Ishikawa (cell line): ENCODE measurements around the gene HHIPL1.

Source experiments
- CEBPB ChIP-seq: IDR thresholded peaks from 2 replicates; pipeline ENCODE4 v1.6.1; 2012
- CREB1 ChIP-seq: IDR thresholded peaks from 2 replicates; pipeline ENCODE4 v1.6.1; 2012; ENCODE audit warnings: low read depth
- EGR1 ChIP-seq: IDR thresholded peaks from 2 replicates; pipeline ENCODE4 v1.6.1; 2012
- EP300 ChIP-seq: IDR thresholded peaks from 2 replicates; pipeline ENCODE4 v1.6.1; 2012; ENCODE audit warnings: borderline replicate concordance
- FOXM1 ChIP-seq: IDR thresholded peaks from 2 replicates; pipeline ENCODE4 v1.6.1; 2012; ENCODE audit warnings: low read depth, borderline replicate concordance
- NFIC ChIP-seq: IDR thresholded peaks from 2 replicates; pipeline ENCODE4 v1.6.1; 2012
- RAD21 ChIP-seq: IDR thresholded peaks from 2 replicates; pipeline ENCODE4 v1.6.1; 2012; ENCODE audit warnings: low read depth
- REST ChIP-seq: IDR thresholded peaks from 2 replicates; pipeline ENCODE4 v1.6.1; 2012; ENCODE audit warnings: low read depth, mild to moderate bottlenecking
- TAF1 ChIP-seq: IDR thresholded peaks from 2 replicates; pipeline ENCODE4 v1.6.1; 2012; ENCODE audit warnings: low read depth, mild to moderate bottlenecking
- TCF12 ChIP-seq: IDR thresholded peaks from 2 replicates; pipeline ENCODE4 v1.6.1; 2012; ENCODE audit warnings: low read depth
- TEAD4 ChIP-seq: IDR thresholded peaks from 2 replicates; pipeline ENCODE4 v1.6.1; 2012
- USF1 ChIP-seq: IDR thresholded peaks from 2 replicates; pipeline ENCODE4 v1.6.1; 2012
- YY1 ChIP-seq: IDR thresholded peaks from 2 replicates; pipeline ENCODE4 v1.6.1; 2012; ENCODE audit warnings: low read depth
- ZBTB7A ChIP-seq: IDR thresholded peaks from 2 replicates; pipeline ENCODE4 v1.6.1; 2012; ENCODE audit warnings: low read depth
- TF ChIP-seq, protein P1 (sequence below): IDR thresholded peaks from 2 replicates; pipeline ENCODE4 v1.6.1; 2012

Gene HHIPL1

GRCh38 chr14:99645545-99646505 lies 896 bp downstream of the HHIPL1 start:
- TF ChIP-seq CREB1, result no peak
- TF ChIP-seq TAF1, result no peak
- TF ChIP-seq ZBTB7A, result no peak
- TF ChIP-seq EP300, result no peak
- no peak for TF ChIP-seq CEBPB
- no peak for TF ChIP-seq REST

- TF ChIP-seq TEAD4, result no peak
- no peak for TF ChIP-seq TAF1
- TF ChIP-seq YY1, result no peak
- no peak for TF ChIP-seq FOXM1
- TF ChIP-seq ZBTB7A, result no peak
These were observed 2.5 kb downstream of the HHIPL1 start for GRCh38 chr14:99647411-99647810.

DNA sequence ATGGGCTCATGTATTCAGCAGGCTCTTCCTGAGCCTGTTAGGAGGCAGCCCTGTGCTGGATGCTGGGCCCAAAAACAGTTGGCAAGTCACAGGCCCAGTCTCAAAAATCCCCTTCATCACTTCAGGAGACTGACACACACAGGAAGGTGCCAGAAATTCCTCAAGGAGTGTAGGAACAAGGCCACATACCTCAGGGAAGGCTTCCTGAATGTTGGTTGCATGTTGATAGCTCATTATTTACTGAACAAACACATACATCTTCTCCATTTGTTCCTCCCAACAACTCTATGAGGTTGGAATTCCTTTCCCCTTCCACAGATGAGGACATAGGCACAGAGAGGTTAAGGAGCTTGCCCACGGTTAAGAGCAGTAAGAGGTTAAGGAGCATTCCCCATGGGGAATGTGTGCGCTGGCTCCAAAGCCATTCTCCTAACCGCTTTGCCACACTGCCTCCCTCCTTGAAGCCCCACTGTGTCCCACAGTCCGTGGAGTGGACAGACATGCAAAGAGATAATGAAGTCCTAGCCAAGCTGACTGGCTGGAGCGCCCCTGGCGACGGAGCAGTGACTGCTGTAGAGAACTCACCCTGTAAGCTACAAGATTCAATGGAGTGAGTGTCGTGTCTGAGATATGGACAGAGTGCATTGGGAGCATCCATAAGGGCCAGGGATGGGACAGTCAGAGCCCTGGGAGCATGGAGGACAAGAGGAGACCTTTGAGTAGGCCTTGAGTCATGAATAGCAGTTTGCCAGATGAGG lies 3.3 kb downstream of the HHIPL1 start:
- TF ChIP-seq NFIC (no peak), YY1 (no peak), FOXM1 (no peak), USF1 (no peak), CREB1 (no peak), REST (no peak), TAF1 (no peak), TEAD4 (no peak), TCF12 (no peak), RAD21 (no peak), EGR1 (no peak), CEBPB (no peak), ZBTB7A (no peak)

- TF ChIP-seq, protein P1, sequence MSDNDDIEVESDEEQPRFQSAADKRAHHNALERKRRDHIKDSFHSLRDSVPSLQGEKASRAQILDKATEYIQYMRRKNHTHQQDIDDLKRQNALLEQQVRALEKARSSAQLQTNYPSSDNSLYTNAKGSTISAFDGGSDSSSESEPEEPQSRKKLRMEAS, result no peak
- TF ChIP-seq EP300, result no peak
- no peak for TF ChIP-seq CEBPB
- no peak for TF ChIP-seq NFIC
- no peak for TF ChIP-seq RAD21
- TF ChIP-seq TAF1, result no peak
- TF ChIP-seq FOXM1, result no peak
- TF ChIP-seq EGR1, result no peak
- no peak for TF ChIP-seq YY1
- TF ChIP-seq USF1, result no peak
- no peak for TF ChIP-seq TEAD4
- TF ChIP-seq ZBTB7A, result no peak
- TF ChIP-seq TCF12, result no peak
- TF ChIP-seq REST, result no peak
- no peak for TF ChIP-seq CREB1
These were observed 4.3 kb downstream of the HHIPL1 start for GRCh38 chr14:99649219-99649618.
